Measurements from ENCODE around the gene SDK1.

The SDK1 gene

DNA sequence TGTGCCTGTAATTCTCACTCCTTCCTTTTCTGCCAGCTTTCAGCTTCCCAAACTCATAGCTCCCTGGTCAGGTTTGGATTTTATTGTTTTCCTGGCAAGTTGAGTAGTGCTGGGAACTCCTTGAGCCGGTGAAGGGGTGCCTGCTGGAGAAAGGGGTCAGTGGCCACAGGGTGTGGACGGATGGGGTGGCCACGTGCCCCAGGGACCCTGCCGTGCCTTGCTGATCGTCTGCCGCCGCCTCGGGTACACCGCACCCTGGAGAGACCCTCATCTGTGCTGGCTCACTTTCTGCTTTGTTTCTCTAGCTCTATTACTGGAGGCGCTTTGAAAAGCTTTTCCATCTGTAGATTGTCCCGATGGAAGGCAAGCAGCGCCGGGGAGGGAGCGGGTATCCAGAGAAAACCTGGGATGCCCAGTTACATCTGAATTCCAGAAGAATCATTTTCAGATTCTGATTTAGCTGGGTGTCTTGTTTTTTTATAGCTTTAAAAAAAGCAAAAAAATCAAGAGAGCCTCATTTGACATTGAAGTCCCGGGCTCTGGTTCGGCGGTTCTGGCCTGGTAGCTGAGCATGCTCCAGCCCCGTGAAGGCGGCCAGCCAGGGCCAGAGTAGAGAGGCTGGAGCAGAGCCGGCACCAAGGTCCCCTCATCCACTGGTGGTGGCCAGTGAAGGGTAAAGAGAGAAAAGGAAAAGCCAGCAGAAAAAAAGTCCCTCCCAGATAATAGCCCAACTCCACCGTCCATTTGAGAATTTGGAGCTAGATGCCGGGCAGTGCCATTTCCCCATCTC, 870.1 kb downstream of the SDK1 start:
- DNase-seq, result no peak

DNA sequence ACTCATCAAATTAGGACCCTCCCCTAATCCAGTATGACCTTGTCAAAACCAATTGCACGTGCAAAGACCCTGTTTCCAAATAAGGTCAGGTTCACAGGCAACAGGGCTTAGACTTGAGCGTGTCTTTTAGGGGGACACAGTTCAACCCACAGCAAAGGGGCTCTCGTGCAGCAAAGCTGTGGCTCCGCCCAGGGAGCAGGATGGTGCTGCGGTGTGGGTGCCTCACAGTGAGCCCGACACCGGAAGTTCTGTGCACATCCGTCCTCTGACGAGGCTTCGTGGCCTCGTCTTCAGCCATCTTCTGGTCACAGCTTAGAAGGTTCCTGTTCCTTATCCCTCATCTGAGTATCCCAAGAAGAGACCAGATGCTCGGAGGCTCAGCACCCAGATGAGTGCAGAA, 871.8 kb downstream of the SDK1 start:
- no peak for DNase-seq

DNA sequence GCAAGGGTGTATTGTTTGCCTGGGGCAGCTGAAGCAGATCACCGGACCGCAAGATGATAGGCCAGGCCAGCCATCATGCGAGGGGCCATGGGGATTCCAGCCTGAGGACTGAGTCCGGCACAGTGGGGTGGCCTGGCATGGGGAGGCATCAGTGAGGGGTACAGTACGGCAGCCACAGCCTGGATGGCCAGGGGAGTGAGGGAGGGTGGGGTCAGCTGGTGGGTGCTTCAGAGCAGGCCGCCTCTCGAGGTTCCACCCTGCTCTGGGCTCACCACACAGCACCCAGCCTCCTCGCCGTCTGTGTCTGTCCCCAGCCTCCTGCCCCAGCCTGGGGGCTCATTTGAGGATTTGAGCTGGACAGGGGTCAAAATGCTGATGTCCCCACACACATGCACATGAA, 872.6 kb downstream of the SDK1 start:
- DNase-seq, result no peak

DNA sequence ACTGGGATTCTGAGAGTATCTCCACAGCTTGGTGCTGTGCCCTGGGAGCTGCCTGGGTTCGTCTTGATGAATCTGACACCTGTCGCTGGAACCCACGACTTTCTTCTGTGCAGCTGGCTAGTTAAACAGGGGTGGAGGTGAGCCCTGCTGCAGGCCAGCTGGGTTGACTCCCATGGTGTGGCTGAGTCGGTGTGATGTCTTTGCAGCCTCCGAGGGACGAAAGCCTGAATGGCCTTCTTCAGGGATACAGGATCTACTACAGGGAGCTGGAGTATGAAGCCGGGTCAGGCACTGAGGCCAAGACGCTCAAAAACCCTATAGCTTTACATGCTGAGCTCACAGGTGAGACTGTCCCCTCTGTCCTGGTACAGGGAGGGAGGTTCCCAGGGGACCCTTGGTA, 873.0 kb downstream of the SDK1 start:
- DNase-seq, result no peak

DNA sequence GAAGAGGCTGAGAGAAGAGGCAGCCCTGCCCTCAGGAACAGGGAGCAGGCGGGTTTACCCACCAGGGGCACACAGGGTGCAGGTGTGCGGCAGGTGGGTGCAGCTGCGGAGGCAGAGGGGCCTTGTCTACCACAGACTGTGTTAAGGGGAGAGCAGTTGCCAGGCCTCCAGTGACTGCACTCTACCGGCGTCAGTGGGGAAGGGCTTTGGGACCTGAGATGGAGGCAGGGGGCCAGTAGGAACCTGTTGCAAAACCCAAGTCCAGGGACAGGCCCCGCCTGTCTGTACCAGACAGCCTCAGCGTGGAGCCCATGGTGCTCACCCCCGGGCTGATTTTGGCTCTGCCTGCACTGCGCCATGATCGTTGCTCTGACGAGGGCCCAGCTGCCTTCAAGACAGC, 873.4 kb downstream of the SDK1 start:
- DNase-seq, result no peak

DNA sequence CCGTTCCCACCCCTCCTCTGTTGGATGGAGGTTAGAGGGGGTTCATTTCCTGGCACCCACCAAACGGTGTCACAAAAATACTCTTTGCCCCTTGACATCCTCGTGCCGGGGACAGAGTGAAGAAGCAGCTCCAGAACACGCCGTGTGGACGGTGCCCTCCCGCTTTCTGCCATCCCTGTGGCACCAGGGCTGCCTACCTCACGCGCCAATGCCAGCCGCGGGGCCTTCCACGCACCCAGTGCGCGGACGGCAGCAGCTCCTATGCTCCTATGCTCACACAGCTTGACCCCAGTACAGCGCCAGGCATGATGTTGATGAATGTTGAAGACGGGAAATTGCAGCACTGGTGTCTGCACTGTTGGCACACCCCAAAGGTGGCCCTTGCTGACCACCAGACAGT, 873.8 kb downstream of the SDK1 start:
- DNase-seq, result no peak

DNA sequence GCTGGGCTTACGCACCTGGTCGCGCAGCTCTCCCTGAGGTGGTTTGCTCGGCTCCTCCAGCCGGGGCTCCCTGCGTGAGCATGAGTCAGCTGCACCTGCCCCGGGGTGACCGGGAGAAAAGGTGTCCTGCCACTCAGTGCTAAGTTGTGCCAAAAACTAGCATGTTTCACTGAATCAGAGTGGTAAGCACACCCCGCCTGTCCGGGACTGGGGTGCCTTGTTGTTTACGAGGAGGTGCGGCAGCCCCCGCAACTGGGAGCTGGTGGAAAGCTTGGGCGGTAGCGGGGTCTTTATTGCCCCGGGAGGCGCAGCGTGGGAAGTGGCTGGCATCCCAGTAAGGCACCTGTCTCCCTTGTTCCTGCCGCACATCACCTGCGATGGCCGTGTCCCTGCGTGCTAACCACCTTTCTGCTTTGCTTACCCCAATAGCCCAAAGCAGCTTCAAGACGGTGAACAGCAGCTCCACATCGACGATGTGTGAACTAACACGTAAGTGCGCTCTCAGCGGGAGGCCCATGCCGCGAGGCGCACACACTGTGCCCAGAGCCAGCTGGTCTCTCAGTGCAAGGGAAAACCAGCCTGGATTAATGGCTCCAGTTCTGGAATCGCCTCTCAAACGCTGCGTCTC, 874.4 kb downstream of the SDK1 start:
- DNase-seq, result no peak

DNA sequence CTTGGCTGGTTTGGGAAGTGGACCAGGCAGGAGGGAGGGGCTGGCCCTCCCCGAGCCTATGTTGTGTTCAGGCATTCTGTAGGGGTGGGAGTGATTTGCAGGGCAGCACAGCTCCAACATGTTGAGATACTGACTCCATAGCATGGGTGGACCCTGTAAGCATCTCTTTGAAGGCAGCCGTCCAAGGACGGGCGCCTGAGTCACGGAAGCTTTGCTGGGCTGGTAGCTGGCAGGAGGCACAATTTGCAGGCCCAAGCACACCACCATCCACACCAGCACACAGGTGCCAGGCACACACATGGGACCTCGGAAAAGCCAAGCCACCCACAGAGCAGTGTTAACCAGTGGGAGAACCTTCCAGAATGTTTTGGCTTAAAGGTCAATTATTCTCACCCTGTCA, 875.9 kb downstream of the SDK1 start:
- no peak for DNase-seq

DNA sequence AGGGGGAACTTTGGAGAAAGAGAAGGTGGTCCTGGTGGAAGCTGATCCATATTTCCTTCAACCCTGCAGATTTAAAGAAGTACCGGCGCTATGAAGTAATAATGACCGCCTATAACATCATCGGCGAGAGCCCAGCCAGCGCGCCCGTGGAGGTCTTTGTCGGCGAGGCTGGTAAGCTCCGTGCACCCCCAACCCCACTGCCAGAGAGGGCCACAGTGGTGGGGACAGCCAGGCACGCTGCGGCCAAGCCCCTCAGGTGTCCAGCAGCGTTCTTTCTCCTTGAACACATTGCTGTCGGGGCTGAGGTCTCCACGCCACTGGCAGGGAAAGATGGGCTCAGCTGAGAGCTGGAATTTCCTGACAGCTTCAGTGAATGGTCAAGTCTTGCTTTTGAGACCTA, 877.4 kb downstream of the SDK1 start:
- DNase-seq, result no peak

DNA sequence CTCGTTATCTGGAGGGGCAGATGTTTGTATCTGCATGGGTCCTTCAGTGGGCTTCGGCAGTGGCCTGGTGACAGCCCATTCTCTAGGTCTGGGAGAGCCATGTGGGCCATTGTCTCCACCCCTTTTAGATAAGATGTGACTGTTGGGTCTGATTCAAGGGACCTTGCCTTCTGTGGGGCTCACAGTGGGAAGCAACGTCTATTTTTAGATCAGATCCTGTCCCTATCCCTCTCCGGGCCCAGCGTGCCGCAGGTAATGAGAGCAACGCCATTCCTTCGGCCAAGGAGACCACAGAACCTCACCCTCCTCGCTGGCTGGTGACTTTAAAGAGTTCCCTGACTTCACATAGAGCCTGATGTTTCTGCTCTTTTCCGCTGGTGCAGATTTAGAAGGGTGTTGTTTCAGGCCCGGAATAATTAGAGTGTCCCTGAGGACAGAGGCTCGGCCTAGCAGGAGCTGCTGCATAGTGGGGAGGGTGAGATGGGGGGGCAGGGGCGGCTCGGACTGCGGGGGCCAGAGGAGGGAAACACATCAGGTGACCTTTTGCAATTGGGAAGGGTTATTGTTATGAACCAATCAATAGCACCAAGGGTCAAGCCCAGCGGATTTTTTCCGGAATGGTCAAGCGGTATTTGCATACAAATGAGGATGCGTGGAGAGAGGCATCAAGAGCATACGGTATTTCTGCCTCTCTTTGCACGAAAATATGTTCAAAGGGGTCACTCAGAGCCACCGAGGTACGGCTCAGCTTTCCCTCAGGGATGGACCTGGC, 878.0 kb downstream of the SDK1 start:
- no peak for DNase-seq

DNA sequence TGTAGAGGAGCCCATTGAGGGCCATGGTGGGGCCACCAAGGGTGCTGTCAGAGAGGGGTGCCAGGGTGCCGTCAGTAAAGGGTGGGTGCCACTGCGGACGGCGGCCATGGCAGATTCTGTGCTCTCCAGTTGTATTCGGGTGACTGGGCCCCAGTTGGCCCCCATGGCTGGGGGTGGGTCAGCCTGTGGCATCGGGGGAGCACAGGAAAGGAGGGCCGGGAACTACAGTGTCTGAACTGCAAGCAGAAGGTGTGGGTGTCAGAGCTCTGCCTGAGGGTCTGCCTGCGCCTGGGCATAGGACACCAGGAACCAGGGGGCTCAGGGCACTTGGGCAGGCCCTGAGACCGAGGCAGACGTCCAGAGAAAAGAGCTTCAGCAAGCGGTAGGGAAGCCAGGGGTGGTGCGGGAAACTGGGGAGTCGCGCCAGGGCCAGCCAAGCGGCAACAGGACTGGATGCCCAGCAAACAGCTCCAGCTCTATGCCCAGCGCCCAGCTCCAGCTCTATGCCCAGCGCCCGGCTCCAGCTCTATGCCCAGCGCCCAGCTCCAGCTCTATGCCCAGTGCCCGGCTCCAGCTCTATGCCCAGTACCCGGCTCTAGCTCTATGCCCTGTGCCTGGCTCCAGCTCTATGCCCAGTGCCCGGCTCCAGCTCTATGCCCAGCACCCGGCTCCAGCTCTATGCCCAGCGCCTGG, 878.8 kb downstream of the SDK1 start:
- no peak for DNase-seq

DNA sequence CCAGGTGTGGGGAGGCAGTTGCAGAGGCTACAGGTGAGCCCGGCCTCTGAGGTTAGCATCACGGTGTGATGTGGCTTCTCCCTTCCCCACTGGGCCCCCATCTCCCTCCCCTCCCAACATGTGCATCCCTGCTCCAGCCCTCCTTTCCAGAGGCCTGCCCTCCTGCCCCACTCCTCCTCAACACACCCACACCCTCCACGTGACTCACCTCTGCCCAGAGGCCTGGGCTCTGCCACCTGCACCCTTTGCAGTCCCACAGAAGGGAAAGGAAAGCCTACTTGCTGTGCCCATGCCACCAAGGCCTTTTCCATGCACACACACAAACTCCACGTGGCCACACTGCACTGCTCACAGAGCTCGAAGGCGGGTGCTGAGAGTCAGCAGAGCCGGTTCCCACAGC, 880.4 kb downstream of the SDK1 start:
- DNase-seq, result no peak

DNA sequence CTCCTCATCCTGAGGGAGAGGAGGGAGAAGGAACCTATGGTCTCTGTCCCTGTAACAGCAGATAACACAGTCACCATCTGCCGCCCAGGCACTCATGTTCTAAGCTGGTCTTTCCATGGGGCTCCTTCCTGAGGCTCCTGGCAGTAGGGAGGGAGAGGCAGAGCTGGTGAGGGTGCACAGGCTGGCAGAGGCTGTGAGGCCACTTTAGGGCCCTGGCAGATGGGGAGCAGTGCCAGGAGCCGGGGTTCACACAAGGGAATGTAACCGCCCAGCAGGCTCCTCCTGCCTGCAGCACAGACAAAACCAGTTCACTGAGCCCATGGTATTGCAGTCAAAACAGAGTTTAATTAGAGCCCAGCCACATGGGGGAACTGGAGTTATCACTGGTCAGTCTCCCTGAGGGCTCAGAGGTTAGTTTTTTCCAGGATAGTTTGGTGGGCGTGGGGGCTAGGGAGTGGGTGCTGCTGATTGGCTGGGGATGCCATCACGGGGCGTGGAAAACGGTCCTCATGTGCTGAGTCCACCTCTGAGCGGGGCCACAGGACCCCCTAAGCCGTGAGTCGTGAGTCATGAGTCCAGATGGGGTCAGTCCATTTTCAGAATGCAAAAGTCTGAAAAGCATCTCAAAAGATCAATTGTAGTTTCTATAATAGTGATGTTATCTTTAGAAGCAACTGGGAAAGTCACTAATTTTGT, 881.7 kb downstream of the SDK1 start:
- no peak for DNase-seq

DNA sequence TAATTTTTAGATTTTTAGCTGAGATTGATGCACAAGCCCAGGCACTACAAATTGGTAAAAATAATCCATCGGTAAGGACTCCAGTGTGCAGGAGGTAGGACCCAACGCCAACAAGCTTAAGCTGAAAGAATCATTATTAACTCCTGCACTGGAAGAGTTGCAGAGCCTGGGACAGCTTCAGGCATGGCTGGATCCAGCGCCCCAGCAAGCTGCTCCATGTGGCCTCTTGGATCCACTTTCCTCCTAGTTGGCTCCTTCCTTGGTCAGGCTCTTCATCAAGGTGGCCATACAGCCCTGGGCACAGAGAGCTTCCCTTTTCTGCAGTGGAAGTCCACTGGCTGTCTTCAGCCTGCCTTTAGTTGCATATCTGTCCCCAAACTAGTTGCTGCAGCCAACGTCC, 883.6 kb downstream of the SDK1 start:
- no peak for DNase-seq

DNA sequence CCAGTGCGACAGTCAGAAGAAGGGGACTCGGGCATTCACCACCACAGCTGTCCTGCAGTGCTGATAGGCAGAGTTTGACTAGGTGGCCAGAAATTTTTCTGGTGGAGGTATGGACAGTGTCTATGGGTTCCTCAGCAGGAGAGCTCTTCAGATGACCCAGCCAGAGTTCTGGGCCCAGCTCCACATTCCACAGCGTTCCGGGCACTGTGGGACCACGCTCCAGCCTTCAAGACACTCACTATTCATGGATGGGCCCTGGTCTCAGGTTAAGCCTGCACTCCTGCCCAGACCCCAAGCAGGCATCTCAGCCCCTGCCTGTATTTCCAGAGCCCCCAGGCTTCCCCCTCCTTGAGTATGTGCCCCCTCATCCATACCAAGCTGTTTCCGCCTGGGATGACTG, 884.1 kb downstream of the SDK1 start:
- DNase-seq, result no peak

DNA sequence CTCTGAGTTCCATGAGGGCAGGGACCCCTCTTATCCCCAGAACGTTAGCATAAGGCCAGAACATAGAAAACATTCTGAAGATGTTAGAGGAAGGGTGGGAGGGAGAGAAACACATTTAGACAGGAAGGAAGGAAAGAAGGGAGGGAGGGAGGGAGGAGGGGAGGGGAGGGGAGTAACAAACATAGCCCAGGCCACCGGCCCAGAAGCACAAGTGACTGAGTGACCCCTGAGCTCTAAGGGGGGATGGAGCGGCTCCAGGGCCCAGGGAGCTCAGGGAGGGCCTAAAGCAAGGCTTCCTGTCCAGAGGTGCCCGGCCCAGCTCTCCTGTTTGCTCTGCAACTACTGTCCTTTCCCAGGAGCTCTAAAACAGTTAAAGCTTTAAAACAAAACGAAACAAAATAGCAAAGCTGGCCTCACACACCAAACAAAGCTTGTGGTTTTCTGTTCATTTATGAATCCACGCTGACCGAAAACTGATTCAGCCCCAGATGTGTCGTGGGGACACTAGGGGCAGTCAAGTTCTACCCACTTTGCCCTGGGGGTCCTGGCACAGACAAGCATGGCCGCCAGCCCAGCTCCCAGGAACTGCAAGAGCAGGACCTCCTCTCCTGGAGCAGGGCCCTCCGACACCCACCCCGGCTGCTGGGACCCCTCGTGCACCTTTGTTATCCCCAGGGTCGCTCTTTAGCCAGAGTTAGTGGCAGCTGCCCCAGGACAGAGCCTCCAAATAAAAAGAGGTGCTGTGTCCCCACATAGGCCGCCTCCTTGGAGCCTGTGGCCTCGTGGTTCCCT, 884.9 kb downstream of the SDK1 start:
- DNase-seq, result no peak

DNA sequence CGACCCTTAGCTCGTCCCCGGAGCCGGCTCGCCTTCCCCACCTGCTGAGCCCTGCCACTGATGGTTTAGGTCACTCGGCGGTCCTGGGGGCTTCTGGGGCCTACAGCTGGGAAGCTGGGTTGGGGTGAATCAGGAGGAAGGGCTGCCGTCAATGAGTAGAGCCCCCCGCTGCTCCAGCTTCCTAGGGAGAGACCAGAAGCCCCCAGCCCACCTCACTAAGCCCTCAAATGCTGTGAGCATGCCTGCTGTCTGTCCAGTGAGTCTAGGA, 885.4 kb downstream of the SDK1 start:
- DNase-seq, result no peak

DNA sequence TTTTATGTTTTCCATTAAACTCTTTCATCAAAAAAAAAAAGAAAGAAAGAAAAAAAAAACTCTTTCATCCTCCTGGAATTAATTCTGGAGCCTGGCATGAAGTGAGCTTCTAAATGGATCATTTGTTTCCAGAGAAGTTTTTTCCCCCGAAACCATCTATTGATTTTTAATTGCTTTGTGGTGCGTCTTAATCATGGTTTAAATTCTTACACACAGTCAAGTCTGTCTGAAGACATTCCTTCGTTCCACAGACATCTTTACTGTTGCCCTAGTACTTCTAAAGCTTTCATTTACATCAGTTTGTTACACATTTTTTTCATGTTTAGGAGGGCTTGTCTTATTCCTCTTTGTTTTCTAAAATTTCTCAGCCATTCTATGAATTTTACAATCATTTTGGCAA, 887.6 kb downstream of the SDK1 start:
- no peak for DNase-seq

DNA sequence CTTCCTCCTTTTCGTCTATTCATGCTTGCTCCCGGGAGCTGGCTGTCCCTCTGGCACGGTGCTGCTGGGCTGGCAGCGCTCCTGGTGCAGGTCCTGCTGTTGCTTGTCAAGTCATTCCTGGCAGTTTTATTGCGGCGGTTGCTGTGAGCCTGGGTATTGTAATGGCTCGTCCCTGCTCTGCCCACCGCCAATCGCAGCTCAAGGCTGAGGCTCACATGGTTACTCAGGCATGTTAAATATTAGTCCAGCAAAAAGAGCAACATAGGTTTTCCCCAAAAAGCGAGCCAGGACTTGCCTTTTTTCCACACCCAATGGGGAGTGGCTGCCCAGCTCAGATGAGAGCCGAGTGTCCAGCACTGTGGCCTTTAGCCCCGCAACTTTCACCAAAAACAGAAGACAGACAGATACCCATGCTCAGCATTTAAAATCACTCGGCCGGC, 888.1 kb downstream of the SDK1 start:
- no peak for DNase-seq

DNA sequence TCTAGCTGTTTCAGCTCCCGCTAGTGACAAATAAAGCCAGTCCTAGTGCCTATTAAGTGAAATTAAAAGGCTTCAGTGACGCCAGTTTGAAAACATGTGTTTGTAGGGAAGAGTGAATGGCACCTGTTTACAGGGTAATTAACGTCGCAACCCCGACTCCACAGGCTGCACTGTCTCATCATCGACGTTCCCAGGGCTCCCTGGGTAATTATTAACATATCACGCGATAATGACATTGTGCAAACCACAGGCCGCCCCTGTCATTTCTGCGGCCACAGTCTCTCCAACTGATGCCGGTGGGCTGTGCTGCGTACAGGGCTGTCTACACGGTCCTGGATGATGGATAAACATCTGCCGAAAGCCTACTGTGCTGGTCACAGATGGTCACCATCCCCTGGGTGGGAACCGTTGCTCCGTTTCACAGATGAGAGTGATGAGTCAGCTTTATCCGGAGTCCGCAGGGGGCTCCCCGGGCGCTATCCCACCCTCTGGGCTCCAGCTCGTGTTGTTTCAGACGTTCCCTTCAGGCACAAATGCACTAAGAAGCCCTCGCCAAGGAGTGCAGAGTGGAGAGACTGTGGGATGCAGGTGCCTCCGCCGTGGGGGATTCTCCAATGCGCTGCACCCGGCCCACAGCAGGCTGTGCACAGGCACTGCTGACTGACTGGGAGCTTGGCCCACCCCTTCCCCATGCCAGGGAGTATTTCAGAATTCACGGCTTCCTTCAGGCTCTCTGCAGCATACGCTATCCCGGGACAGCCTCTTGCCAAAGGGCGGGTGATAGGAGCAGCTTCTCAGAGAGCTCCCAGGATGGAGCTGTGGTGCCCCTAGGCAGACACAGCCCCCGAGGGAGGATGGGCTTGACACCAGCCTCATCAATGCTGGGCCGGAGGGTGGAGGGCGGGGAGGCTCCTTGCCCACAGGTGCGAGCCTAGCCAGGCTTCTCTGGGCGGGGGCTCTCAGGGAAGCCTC, 889.2 kb downstream of the SDK1 start:
- DNase-seq, result no peak

DNA sequence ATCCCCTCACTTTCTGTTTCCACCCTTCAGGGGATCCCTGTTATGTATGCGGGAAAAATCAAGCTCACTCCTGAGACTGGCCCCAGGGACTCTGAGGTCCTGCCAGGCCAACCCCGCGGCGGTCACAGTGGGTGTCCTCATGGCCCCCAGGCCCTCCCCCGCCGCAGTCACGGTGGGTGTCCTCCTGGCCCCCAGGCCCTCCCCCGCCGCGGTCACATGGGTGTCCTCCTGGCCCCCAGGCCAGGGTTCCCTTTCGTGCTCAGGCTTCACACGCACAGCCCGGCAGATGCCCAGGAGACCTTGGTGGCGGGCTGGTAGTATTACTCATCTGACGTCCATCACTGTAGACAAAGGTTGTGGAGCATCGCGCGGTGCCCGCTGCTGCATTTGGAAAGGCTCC, 890.0 kb downstream of the SDK1 start:
- no peak for DNase-seq
